Gastroesophageal sphincter (tissue), 4 donors: ENCODE data around the gene VSTM4. TPM values are rescaled to one million over a fixed set of nuclear protein-coding genes. Genes with fewer than 3 reads are reported as not detected.

Experiments
- ATAC-seq: fragments of 150-250 bp; one replicate; pipeline ENCODE4 v1.9.1; 2016; ENCODE audit warnings: mild to moderate bottlenecking, moderate library complexity
- H3K27ac ChIP-seq, 4 donors: fragments of 200-600 bp; sonication (generic) in 3 of 4; 1 replicate in 3 of 4; 2 replicates in 1 of 4; pipeline ENCODE4 v1.5.1; 2016 to 2019
- H3K27me3 ChIP-seq: fragments of 200-600 bp; sonication (generic); one replicate; pipeline ENCODE4 v1.5.1; 2019
- H3K36me3 ChIP-seq, 2 donors: fragments of 200-600 bp; sonication (generic); one replicate each; pipeline ENCODE4 v1.5.1; 2019; ENCODE audit warnings: control low read depth in 1 of 2
- H3K4me1 ChIP-seq, 3 donors: fragments of 200-600 bp; sonication (generic); 1 replicate in 2 of 3; 2 replicates in 1 of 3; pipeline ENCODE4 v1.5.1; 2016 to 2019; ENCODE audit warnings: control low read depth in 2 of 3
- H3K4me3 ChIP-seq, 2 donors: fragments of 200-600 bp; sonication (generic); one replicate each; pipeline ENCODE4 v1.5.1; 2019; ENCODE audit warnings: mild to moderate bottlenecking in 1 of 2, moderate library complexity in 1 of 2
- H3K9me3 ChIP-seq, 3 donors: fragments of 200-600 bp; sonication (generic); one replicate each; pipeline ENCODE4 v1.5.1; 2017 to 2019; ENCODE audit warnings: control low read depth in 2 of 3
- EP300 ChIP-seq: sonication (generic); formaldehyde crosslinking; IDR thresholded peaks from one replicate; pipeline ENCODE4 v1.6.1; 2017; ENCODE audit warnings: antibody characterized with exemption, mild to moderate bottlenecking
- POLR2A ChIP-seq, 2 donors: fragments of 450-650 bp; IDR thresholded peaks; one replicate each; pipeline ENCODE4 v1.6.1; 2017; ENCODE audit warnings: antibody characterized with exemption in 2 of 2, mild to moderate bottlenecking in 2 of 2, moderate library complexity in 1 of 2
- POLR2AphosphoS5 ChIP-seq: sonication (generic); formaldehyde crosslinking; IDR thresholded peaks from one replicate; pipeline ENCODE4 v1.6.1; 2017; ENCODE audit warnings: antibody characterized with exemption
- whole genome bisulfite sequencing, 2 donors: methylation state at CpG; one replicate each; pipeline ENCODE4 v1.1.5; 2018; ENCODE audit warnings: low coverage in 1 of 2; 5-methylcytosine and 5-hydroxymethylcytosine counted together
- total RNA-seq, 4 donors: library from RNA; depleted of rRNA; stranded (reverse); fragments of >200 nt; gene quantifications; one replicate each; pipeline ENCODE4 v1.1.0, GENCODE V29; 2016
- TF ChIP-seq, protein P1 (sequence below), 4 experiments: fragments of 200-600 bp in 2 of 4; fragments of 450-650 bp in 2 of 4; sonication (generic) in 1 of 4; IDR thresholded peaks; one replicate each; pipeline ENCODE4 v1.5.1; 2017 to 2019; ENCODE audit warnings: antibody characterized with exemption in 4 of 4, mild to moderate bottlenecking in 2 of 4, moderate library complexity in 2 of 4

The VSTM4 gene
- total RNA-seq, 4 donors from 2014 or later, result 11.4 to 25.1 (median 21.9) TPM

DNA sequence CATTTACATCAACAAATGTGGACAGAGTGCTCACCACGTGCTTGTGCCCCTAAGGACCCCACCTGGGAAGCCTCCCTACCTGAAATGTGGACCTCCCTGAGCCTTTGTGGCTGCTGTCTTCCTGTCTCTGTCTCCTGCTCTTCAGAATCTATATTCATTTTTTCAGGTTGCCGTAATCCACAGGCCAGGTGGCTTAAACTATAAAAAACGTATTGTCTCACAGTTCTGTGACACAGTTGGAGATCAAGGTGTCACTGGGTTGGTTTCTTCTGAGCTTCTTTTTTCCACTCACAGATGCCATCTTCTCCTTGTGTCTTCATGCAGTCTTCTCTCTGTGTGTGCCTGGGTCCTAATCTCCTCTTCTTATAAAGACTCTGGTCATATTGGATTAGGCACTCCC is 5.6 kb upstream of the VSTM4 start:
- H3K9me3 ChIP-seq, result no peaks in the 10 kb centered on the region
- H3K36me3 ChIP-seq, result no peaks in the 10 kb centered on the region
- ATAC-seq, result no peak
- peaks cover 0 to 1% (median 0%) of the 10 kb centered on the region in 3 donors for H3K4me1 ChIP-seq
- 69% methylated on average over 3 of the region's 3 CpGs; no CpG with 5 or more reads in 1 of the 2 donors for WGBS, 2 donors
- H3K27me3 ChIP-seq, result no peaks in the 10 kb centered on the region
- TF ChIP-seq EP300 (no peak), POLR2A (IDR thresholded peaks at IDR 0.05) (no peak)
- TF ChIP-seq, protein P1, sequence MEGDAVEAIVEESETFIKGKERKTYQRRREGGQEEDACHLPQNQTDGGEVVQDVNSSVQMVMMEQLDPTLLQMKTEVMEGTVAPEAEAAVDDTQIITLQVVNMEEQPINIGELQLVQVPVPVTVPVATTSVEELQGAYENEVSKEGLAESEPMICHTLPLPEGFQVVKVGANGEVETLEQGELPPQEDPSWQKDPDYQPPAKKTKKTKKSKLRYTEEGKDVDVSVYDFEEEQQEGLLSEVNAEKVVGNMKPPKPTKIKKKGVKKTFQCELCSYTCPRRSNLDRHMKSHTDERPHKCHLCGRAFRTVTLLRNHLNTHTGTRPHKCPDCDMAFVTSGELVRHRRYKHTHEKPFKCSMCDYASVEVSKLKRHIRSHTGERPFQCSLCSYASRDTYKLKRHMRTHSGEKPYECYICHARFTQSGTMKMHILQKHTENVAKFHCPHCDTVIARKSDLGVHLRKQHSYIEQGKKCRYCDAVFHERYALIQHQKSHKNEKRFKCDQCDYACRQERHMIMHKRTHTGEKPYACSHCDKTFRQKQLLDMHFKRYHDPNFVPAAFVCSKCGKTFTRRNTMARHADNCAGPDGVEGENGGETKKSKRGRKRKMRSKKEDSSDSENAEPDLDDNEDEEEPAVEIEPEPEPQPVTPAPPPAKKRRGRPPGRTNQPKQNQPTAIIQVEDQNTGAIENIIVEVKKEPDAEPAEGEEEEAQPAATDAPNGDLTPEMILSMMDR (IDR thresholded peaks at IDR 0.05), result no peak
- no peak overlapping the region for H3K4me3 ChIP-seq
- H3K27ac ChIP-seq, result no peak overlapping the region

DNA sequence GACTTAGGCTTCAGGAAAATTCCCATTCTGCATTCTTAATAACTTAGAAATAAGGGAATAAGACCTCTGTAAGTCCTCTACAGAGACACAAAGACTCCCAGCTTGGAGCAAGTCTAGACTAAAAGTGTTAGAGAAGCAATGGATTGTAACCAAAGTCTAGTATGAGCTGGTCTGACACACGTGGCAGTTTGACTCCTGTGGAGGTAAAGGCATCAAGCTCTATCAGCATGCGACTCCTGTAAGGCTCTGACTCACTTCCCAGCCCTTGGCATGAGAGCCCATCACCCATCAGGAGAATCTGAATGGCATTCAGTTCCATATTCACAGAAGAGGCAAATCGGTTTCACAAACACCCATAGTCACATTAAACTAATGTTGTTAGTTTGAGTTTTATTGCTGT is 4.4 kb upstream of the VSTM4 start:
- H3K4me3 ChIP-seq, result no peak overlapping the region
- no peak for TF ChIP-seq POLR2AphosphoS5
- TF ChIP-seq EP300, result no peak
- TF ChIP-seq POLR2A (IDR thresholded peaks at IDR 0.05), result no peak
- TF ChIP-seq, protein P1 (IDR thresholded peaks at IDR 0.05), result no peak
- WGBS, 2 donors, result 66 to 76% methylated on average over 3 of the region's 3 CpGs

DNA sequence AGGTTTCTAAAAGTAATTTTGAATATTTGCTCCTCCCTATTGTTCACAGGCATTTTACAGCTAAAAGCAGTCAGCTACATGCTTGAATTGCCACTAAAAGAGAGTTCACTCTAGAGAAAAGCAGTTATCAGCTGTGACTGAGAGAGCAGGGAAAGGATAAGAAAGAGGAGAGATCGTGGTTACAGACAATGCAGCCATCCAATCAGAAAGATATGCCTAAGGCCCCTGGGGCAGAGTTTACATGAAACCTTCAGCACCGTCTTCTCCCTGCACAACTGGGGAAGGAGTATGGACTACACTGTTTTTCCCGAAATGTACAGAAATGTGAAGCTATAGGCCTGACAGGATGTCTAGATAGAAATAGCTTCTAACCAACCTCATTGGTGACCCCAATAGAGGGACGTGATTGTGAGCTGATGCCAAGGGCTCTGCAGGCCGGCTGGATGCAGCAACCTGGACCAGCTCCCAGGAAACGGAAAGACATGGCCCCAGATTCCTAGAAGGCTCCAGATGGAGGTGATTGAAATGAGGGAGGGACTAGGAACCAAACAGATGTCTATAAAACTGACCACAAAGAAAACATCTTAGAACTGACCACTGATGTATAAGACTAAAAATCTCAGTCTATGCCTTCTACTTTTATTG is 3.2 kb upstream of the VSTM4 start:
- no peak for TF ChIP-seq POLR2A (IDR thresholded peaks at IDR 0.05)
- TF ChIP-seq, protein P1 (IDR thresholded peaks at IDR 0.05), result no peak
- no peak for TF ChIP-seq POLR2AphosphoS5
- TF ChIP-seq EP300, result no peak
- Histone ChIP-seq H3K4me1 (peaks cover 0 to 19% (median 3%) of the 10 kb centered on the region in 3 donors), H3K27ac (no peak overlapping the region), H3K9me3 (no peaks in the 10 kb centered on the region), H3K27me3 (no peaks in the 10 kb centered on the region), H3K4me3 (no peak overlapping the region), H3K36me3 (no peaks in the 10 kb centered on the region)
- no peak for ATAC-seq
- WGBS, 2 donors, result 56 to 61% methylated on average over 6 of the region's 6 CpGs

More for the DNA sequence above, 4.4 kb upstream of the VSTM4 start:
- H3K27me3 ChIP-seq, result no peaks in the 10 kb centered on the region
- no peaks in the 10 kb centered on the region for H3K36me3 ChIP-seq
- H3K27ac ChIP-seq, result no peak overlapping the region
- no peaks in the 10 kb centered on the region for H3K9me3 ChIP-seq
- H3K4me1 ChIP-seq, result peaks cover 0 to 8% (median 0%) of the 10 kb centered on the region in 3 donors
- no peak for ATAC-seq

DNA sequence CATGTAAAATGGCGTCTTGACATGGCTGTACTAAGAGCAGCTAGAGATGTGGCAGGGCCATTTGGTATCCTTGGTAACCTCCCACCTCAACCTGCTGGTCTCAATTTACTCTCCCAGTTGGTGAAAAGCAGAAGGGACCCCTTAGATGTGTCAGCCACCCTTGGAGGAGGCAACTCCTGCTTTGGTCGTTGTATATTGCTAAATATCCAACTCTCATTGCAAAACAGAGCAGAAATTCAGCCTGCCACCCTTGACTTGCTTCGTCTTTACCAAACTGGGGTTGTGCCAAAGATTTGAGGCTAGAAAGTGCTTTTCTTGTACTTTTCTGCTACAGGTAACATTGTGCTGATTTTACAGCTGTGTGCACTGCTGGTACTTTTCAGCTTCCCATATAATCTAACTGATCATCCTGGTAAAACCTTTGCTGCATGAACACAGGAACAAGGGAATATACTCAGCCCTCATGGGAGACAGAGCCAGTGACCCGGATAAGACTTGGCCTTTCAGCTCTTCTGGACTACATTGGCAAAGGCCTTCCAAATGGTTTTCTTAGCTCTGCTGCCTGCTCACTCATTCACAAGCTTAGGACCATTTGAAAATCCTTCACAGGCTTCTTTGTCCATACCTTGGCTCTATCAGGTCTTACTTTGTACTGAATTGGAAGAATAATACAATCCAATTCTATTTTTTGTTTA is 2.2 kb upstream of the VSTM4 start:
- no peaks in the 10 kb centered on the region for H3K27me3 ChIP-seq
- 71 to 100% methylated on average over 1 to 3 of the region's 4 CpGs for WGBS, 2 donors
- TF ChIP-seq POLR2A (IDR thresholded peaks at IDR 0.05) (no peak), POLR2AphosphoS5 (no peak), EP300 (no peak)
- TF ChIP-seq, protein P1 (IDR thresholded peaks at IDR 0.05), result no peak
- H3K9me3 ChIP-seq, result no peaks in the 10 kb centered on the region
- no peaks in the 10 kb centered on the region for H3K36me3 ChIP-seq
- no peak for ATAC-seq
- H3K27ac ChIP-seq, result no peak overlapping the region
- H3K4me3 ChIP-seq, result no peak overlapping the region
- H3K4me1 ChIP-seq, result peaks cover 0 to 30% (median 3%) of the 10 kb centered on the region in 3 donors
